ENCODE data around the gene ZNF543. TPM values are rescaled to one million over a fixed set of nuclear protein-coding genes. Genes with fewer than 3 reads are reported as not detected.

The ZNF543 gene
- total and polyA plus RNA-seq, 2 of the 8 experiments (the other 6 are each of a cell fraction or from before 2014, with no cell fraction given) = 1.8 to 9.0 TPM

GRCh38 chr19:57271280-57271679 lies 49.0 kb upstream of the ZNF543 start (continued):
- no peak for TF ChIP-seq BACH1 (IDR thresholded peaks at IDR 0.05; ENCODE audit: low read length)
- TF ChIP-seq KDM5A (IDR thresholded peaks at IDR 0.05; ENCODE audit: low read length) = no peak
- no peak for TF ChIP-seq NANOG (IDR thresholded peaks at IDR 0.05; ENCODE audit: insufficient read depth, low read depth, low read length, poor library complexity, severe bottlenecking)
- no peak for TF ChIP-seq YY1 (IDR thresholded peaks at IDR 0.05; ENCODE audit: low read depth, low read length)
- TF ChIP-seq CHD1 (IDR thresholded peaks at IDR 0.05; ENCODE audit: low read depth, low read length) = no peak
- no peak for TF ChIP-seq CHD2 (IDR thresholded peaks at IDR 0.05; ENCODE audit: low read length)
- TF ChIP-seq ZNF274 (IDR thresholded peaks at IDR 0.05; ENCODE audit: borderline replicate concordance, extremely low read depth, low read length) = no peak
- no peak for TF ChIP-seq PHF8 (conservative IDR thresholded peaks at IDR 0.05; ENCODE audit: low read depth, low read length)
- TF ChIP-seq ATF3 (IDR thresholded peaks at IDR 0.05; ENCODE audit: insufficient read depth, low read depth, low read length) = no peak
- TF ChIP-seq KDM4A (IDR thresholded peaks at IDR 0.05; ENCODE audit: low read depth, low read length, severe bottlenecking) = no peak
- no peak for TF ChIP-seq TAF1 (IDR thresholded peaks at IDR 0.05; ENCODE audit: low read depth, low read length)

All from H1 (cell line).